ENCODE results near the gene SIGLEC1. TPM values are rescaled to one million over a fixed set of nuclear protein-coding genes. Genes with fewer than 3 reads are reported as not detected.

SIGLEC1 gene
- total RNA-seq: not detected in 2 replicates

GRCh38 chr20:3712279-3712873, at the start of gene SIGLEC1:
Gene SIGLEC1, minus strand, starts transcription at chr20:3712600. Its CDS starts 5,472 bp downstream, at chr20:3707128.
- no peak for DNase-seq (ENCODE audit: low read depth, low spot score)

- no peak for DNase-seq (ENCODE audit: low read depth, low spot score)
Observed at GRCh38 chr20:3760655-3761348, 48.4 kb upstream of the SIGLEC1 start.

- DNase-seq (ENCODE audit: low read depth, low spot score): no peak
Observed at GRCh38 chr20:3759884-3760283, 47.5 kb upstream of the SIGLEC1 start.

- no peak for DNase-seq (ENCODE audit: low read depth, low spot score)
Observed at GRCh38 chr20:3759316-3759823, 47.0 kb upstream of the SIGLEC1 start.

- no peak for DNase-seq (ENCODE audit: low read depth, low spot score)
Observed at GRCh38 chr20:3758566-3758965, 46.2 kb upstream of the SIGLEC1 start.

GRCh38 chr20:3757268-3757667, 44.9 kb upstream of the SIGLEC1 start:
- no peak for DNase-seq (ENCODE audit: low read depth, low spot score)

GRCh38 chr20:3755814-3756480, 43.5 kb upstream of the SIGLEC1 start:
- no peak for DNase-seq (ENCODE audit: low read depth, low spot score)

GRCh38 chr20:3755269-3755668, 42.9 kb upstream of the SIGLEC1 start:
- no peak for DNase-seq (ENCODE audit: low read depth, low spot score)

- no peak for DNase-seq (ENCODE audit: low read depth, low spot score)
Observed at GRCh38 chr20:3754276-3754630, 41.9 kb upstream of the SIGLEC1 start.

GRCh38 chr20:3753501-3754275, 41.3 kb upstream of the SIGLEC1 start:
- DNase-seq (ENCODE audit: low read depth, low spot score): no peak

- DNase-seq (ENCODE audit: low read depth, low spot score): peak; percentile 30
Observed at GRCh38 chr20:3753098-3753497, 40.7 kb upstream of the SIGLEC1 start.

- DNase-seq (ENCODE audit: low read depth, low spot score): no peak
Observed at GRCh38 chr20:3752386-3752759, 40.0 kb upstream of the SIGLEC1 start.

GRCh38 chr20:3751675-3752385, 39.4 kb upstream of the SIGLEC1 start:
- no peak for DNase-seq (ENCODE audit: low read depth, low spot score)

- DNase-seq (ENCODE audit: low read depth, low spot score): no peak
Observed at GRCh38 chr20:3751305-3751674, 38.9 kb upstream of the SIGLEC1 start.

- DNase-seq (ENCODE audit: low read depth, low spot score): no peak
Observed at GRCh38 chr20:3749689-3750531, 37.5 kb upstream of the SIGLEC1 start.

- no peak for DNase-seq (ENCODE audit: low read depth, low spot score)
Observed at GRCh38 chr20:3749087-3749688, 36.8 kb upstream of the SIGLEC1 start.

GRCh38 chr20:3748073-3748472, 35.7 kb upstream of the SIGLEC1 start:
- no peak for DNase-seq (ENCODE audit: low read depth, low spot score)

GRCh38 chr20:3747471-3747870, 35.1 kb upstream of the SIGLEC1 start:
- no peak for DNase-seq (ENCODE audit: low read depth, low spot score)

GRCh38 chr20:3745686-3746173, 33.3 kb upstream of the SIGLEC1 start:
- no peak for DNase-seq (ENCODE audit: low read depth, low spot score)
